Activated CD4-positive, alpha-beta memory T cell treated with anti-CD3 and anti-CD28 coated beads for 36 hours (primary cell): Measurements from ENCODE around the gene TAOK1. TPM values are rescaled to one million over a fixed set of nuclear protein-coding genes. Genes with fewer than 3 reads are reported as not detected.
A peak's percentile ranks its signal among the peaks of the same experiment; 100 is the strongest.

Experiments used
- CTCF ChIA-PET: fragments of 350-600 bp; sonication (Branson Sonifier 250); formaldehyde crosslinking; loops from one replicate; lab custom pipeline; 2021; ENCODE audit warnings: antibody characterized with exemption, inconsistent platforms; lab: Charles Lee
- POLR2A ChIA-PET: fragments of 350-600 bp; sonication (Branson Sonifier 250); formaldehyde crosslinking; loops from one replicate; lab custom pipeline; 2021; ENCODE audit warnings: antibody characterized with exemption; lab: Charles Lee
- DNase-seq: peaks from one replicate; pipeline ENCODE4 v3.0.0-alpha.2; 2020
- H3K27ac Mint-ChIP-seq: one replicate; pipeline ENCODE4 v1.8.0; 2021; ENCODE audit warnings: mixed read lengths
- H3K27me3 Mint-ChIP-seq: one replicate; pipeline ENCODE4 v1.8.0; 2021; ENCODE audit warnings: mixed read lengths
- H3K36me3 Mint-ChIP-seq: one replicate; pipeline ENCODE4 v1.8.0; 2021; ENCODE audit warnings: mixed read lengths
- H3K4me1 Mint-ChIP-seq: one replicate; pipeline ENCODE4 v1.8.0; 2021; ENCODE audit warnings: low read depth, mixed read lengths
- H3K4me3 Mint-ChIP-seq: one replicate; pipeline ENCODE4 v1.8.0; 2021; ENCODE audit warnings: mild to moderate bottlenecking, mixed read lengths
- H3K9me3 Mint-ChIP-seq: one replicate; pipeline ENCODE4 v1.8.0; 2021; ENCODE audit warnings: mixed read lengths
- intact Hi-C: fragments of 100-400 bp; cut with micrococcal nuclease; formaldehyde crosslinking; loops from one replicate; pipeline ENCODE4 v1.15.1; 2023
- total RNA-seq, 2 experiments: library from RNA; stranded (reverse); gene quantifications; one replicate each; pipeline ENCODE4 v1.2.3, GENCODE V29; 2021

TAOK1 gene
- total RNA-seq, 2 experiments from 2014 or later = 29.8 to 34.3 TPM

GRCh38 chr17:29573871-29574731 lies 183.9 kb downstream of the TAOK1 start:
- no peak for DNase-seq
- Mint-ChIP-seq H3K9me3 (no peaks in the 10 kb centered on the region), H3K36me3 (peaks cover 13% of the 10 kb centered on the region), H3K4me1 (peaks cover 16% of the 10 kb centered on the region), H3K27ac (no peak overlapping the region), H3K4me3 (no peak overlapping the region), H3K27me3 (no peaks in the 10 kb centered on the region)
- POLR2A ChIA-PET = interaction anchor here (0.9 to 1.4 kb wide), 4 partner anchors 14 to 44 kb away, joined by 3 to 4 read pairs (median 4); no protein-coding TSS in a partner anchor
- intact Hi-C loops = no loop called here
- CTCF ChIA-PET = interaction anchor here (0.9 to 3.2 kb wide), 7 partner anchors 9 to 219 kb away, joined by 3 to 26 read pairs (median 11); partner anchors contain the start of gene ANKRD13B

GRCh38 chr17:29574732-29575510 lies 184.8 kb downstream of the TAOK1 start:
- Mint-ChIP-seq H3K9me3 (no peaks in the 10 kb centered on the region), H3K4me3 (no peak overlapping the region), H3K27ac (peak overlapping the region; percentile 33), H3K27me3 (no peaks in the 10 kb centered on the region), H3K4me1 (peaks cover 12% of the 10 kb centered on the region), H3K36me3 (peaks cover 15% of the 10 kb centered on the region)
- intact Hi-C loops = no loop called here
- no peak for DNase-seq
- ChIA-PET CTCF (interaction anchor here (3.1 to 3.2 kb wide), 3 partner anchors 17 to 43 kb away, joined by 11 to 26 read pairs (median 15); partner anchors contain the start of gene ANKRD13B), POLR2A (interaction anchor here (0.9 kb wide), 1 partner anchor 16 kb away, joined by 3 read pairs; no protein-coding TSS in a partner anchor)

DNA sequence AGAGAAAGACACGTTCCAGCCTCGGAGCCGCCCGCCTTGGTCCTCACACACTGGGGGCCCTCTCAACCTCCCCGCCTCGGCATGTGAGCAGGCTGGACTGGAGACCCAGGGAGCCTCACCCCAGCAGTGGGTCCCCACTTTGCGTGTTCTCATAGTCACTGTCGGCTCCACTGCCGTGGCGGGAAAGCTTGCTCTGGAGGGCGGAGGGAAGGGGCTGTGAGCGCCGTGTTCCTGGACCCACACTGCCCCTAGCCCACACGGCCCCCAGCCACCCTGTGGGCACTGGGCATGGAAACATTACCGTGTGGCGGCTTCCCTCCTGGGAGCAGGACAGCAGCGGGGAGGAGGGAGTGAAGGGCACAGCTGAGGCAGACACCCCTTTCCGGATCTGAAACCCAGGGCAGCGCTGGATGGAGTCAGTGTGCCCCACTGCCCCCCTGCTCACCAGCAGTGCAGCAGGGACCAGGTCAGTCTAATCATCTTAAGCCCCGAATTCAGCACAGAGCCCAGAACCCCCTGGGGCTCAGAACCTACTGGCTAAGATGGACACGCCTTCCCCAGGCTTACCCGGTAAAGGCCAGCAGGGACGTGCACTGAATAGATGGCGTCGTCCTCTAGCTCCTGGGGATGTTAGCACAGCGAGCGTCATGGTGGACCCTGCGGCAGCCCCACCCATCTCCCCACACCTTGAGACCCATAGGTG lies 185.5 kb downstream of the TAOK1 start:
- Mint-ChIP-seq H3K4me3 (no peak overlapping the region), H3K9me3 (no peaks in the 10 kb centered on the region), H3K36me3 (peaks cover 20% of the 10 kb centered on the region), H3K27me3 (no peaks in the 10 kb centered on the region), H3K4me1 (peaks cover 16% of the 10 kb centered on the region), H3K27ac (no peak overlapping the region)
- intact Hi-C loops = no loop called here
- no peak for DNase-seq
- ChIA-PET POLR2A (no interaction called here), CTCF (interaction anchor here (1.3 to 6.9 kb wide), 4 partner anchors 8 to 42 kb away, joined by 7 to 62 read pairs (median 10); partner anchors contain the start of genes ABHD15, ANKRD13B and TP53I13)

- H3K36me3 Mint-ChIP-seq = peaks cover 20% of the 10 kb centered on the region
- peaks cover 11% of the 10 kb centered on the region for H3K4me1 Mint-ChIP-seq
- H3K9me3 Mint-ChIP-seq = no peaks in the 10 kb centered on the region
- no peak overlapping the region for H3K27ac Mint-ChIP-seq
- POLR2A ChIA-PET = interaction anchor here (1.2 kb wide), 2 partner anchors 9 to 11 kb away, joined by 3 read pairs; no protein-coding TSS in a partner anchor
- CTCF ChIA-PET = interaction anchor here (0.9 to 6.9 kb wide), 5 partner anchors 9 to 42 kb away, joined by 3 to 62 read pairs (median 7); partner anchors contain the start of genes ABHD15, ANKRD13B and TP53I13
- no peaks in the 10 kb centered on the region for H3K27me3 Mint-ChIP-seq
- intact Hi-C loops = no loop called here
- H3K4me3 Mint-ChIP-seq = no peak overlapping the region
- DNase-seq = no peak
These were observed 186.2 kb downstream of the TAOK1 start for GRCh38 chr17:29576214-29577000.

GRCh38 chr17:29577001-29577370 lies 186.8 kb downstream of the TAOK1 start:
- intact Hi-C loops = no loop called here
- DNase-seq = no peak
- Mint-ChIP-seq H3K9me3 (no peaks in the 10 kb centered on the region), H3K27me3 (no peaks in the 10 kb centered on the region), H3K4me1 (peaks cover 11% of the 10 kb centered on the region), H3K36me3 (peaks cover 20% of the 10 kb centered on the region), H3K4me3 (no peak overlapping the region), H3K27ac (no peak overlapping the region)
- ChIA-PET CTCF (interaction anchor here (0.9 to 6.9 kb wide), 5 partner anchors 10 to 41 kb away, joined by 3 to 62 read pairs (median 7); partner anchors contain the start of genes ABHD15, ANKRD13B and TP53I13), POLR2A (interaction anchor here (1.2 kb wide), 2 partner anchors 8 to 11 kb away, joined by 3 read pairs; no protein-coding TSS in a partner anchor)

GRCh38 chr17:29577385-29578211 lies 187.4 kb downstream of the TAOK1 start:
- Mint-ChIP-seq H3K36me3 (peaks cover 24% of the 10 kb centered on the region), H3K4me1 (peaks cover 11% of the 10 kb centered on the region), H3K9me3 (no peaks in the 10 kb centered on the region), H3K27me3 (no peaks in the 10 kb centered on the region), H3K4me3 (no peak overlapping the region), H3K27ac (no peak overlapping the region)
- POLR2A ChIA-PET = interaction anchor here (1.2 to 1.5 kb wide), 3 partner anchors 8 to 10 kb away, joined by 3 read pairs; no protein-coding TSS in a partner anchor
- no peak for DNase-seq
- CTCF ChIA-PET = interaction anchor here (0.9 to 6.9 kb wide), 3 partner anchors 11 to 40 kb away, joined by 4 to 62 read pairs (median 8); partner anchors contain the start of gene ANKRD13B
- intact Hi-C loops = no loop called here

DNA sequence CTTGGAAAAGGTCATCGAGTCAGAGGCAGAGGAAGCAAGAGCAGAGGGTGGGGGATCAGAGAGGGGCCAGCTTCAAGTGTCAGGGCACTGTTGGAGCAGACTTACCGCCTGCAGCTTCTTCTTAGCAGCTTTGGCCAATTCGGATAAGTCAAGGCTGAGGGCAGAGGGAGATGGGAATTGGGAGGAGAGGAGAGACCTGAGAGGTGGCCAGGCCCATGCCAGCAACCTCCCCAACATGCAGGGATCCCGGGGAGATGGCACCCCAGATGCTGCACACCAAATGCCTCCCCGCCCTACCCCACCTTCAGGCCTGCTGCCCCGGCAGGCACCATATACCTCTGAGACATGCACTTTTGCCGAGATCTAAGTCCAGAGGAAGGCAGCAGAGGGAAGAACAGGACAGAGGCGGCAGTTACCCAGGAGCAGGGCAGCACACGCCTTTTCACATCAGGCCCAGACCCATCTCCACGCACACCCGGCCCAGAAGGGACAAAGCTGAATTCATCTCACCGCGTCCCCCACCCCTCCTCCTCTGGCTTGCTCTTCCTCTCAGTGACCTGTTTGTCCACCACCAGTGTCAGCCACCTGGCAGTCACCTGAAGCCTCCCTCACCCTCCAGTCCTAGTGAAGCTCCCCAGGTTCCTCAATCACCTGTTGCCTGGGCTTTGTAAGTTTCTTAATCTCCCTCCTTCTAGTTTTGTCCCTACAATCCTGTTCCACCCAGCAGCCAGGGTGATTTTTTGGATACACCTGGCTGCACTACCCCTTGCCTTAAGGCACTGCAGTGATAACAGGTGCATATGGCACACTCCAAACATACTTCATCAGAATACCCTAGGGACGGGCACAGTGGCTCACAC lies 188.7 kb downstream of the TAOK1 start:
- H3K9me3 Mint-ChIP-seq = no peaks in the 10 kb centered on the region
- H3K4me1 Mint-ChIP-seq = peaks cover 5% of the 10 kb centered on the region
- no peaks in the 10 kb centered on the region for H3K27me3 Mint-ChIP-seq
- POLR2A ChIA-PET = interaction anchor here (1.5 kb wide), 1 partner anchor 9 kb away, joined by 3 read pairs; no protein-coding TSS in a partner anchor
- no peak overlapping the region for H3K4me3 Mint-ChIP-seq
- H3K36me3 Mint-ChIP-seq = peaks cover 21% of the 10 kb centered on the region
- DNase-seq = no peak
- CTCF ChIA-PET = interaction anchor here (0.7 to 6.9 kb wide), 10 partner anchors 9 to 420 kb away, joined by 3 to 98 read pairs (median 5); partner anchors contain the start of gene ANKRD13B
- no peak overlapping the region for H3K27ac Mint-ChIP-seq
- intact Hi-C loops = no loop called here

DNA sequence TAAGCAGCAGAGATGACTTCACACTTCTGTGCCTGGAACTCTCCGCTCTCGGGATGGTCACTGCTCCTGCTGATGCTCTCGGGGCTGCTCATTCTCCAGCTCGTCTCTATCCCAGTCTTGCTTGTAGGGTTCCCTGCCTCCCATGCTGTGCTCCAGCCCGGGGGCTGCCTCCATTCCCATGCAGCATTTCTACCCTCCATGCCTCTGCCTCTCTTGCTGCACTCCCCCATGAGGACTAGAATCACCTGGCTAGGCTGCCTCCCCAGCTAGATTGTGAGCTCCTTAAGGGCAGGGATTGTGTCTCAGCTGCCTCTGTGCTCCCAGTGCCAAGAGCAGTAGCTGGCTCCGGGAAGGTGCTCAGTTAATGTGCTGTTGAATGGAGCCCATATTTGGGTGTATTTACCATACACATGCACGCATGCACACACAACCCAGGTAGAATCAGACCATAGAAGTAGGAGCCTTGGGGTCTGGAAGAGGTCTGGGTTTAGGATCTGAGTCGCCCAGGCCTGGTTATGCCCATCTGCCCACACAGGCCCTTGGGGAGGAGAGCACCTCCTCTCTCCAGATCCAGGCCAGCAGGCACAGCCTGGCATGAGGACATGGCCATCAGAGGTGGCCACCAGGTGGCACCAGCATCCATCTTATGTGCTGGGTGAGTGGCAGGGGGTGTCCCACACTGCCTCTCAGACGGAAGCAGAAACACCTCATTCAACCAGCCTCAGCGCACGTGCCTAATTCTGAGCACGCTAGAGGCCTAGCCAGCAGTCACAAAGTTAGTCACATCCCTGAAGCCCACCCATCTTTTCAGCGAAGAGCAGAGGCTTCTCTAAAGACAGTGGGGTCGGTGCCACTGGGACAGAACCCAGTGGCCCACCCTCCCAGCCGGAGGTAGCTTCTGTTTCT lies 190.0 kb downstream of the TAOK1 start:
- CTCF ChIA-PET = interaction anchor here (0.7 to 6.9 kb wide), 14 partner anchors 8 to 441 kb away, joined by 3 to 98 read pairs (median 5); partner anchors contain the start of gene ANKRD13B
- Mint-ChIP-seq H3K4me3 (no peak overlapping the region), H3K27ac (peak overlapping the region; percentile 47), H3K27me3 (no peaks in the 10 kb centered on the region), H3K36me3 (peaks cover 19% of the 10 kb centered on the region), H3K4me1 (peaks cover 12% of the 10 kb centered on the region), H3K9me3 (no peaks in the 10 kb centered on the region)
- intact Hi-C loops = loop anchor here (1.0 to 10.0 kb wide), 6 partner anchors 11 to 355 kb away; partner anchors contain the start of genes SSH2 and TP53I13
- DNase-seq = peak; percentile 94
- POLR2A ChIA-PET = interaction anchor here (0.6 to 1.0 kb wide), 3 partner anchors 33 to 162 kb away, joined by 3 to 5 read pairs (median 4); no protein-coding TSS in a partner anchor
